Activated CD8-positive, alpha-beta T cell treated with anti-CD3 and anti-CD28 coated beads for 36 hours (primary cell): Measurements from ENCODE around the gene SH3PXD2B. TPM values are rescaled to one million over a fixed set of nuclear protein-coding genes. Genes with fewer than 3 reads are reported as not detected.

Experiments
- ATAC-seq: fragments of 200-7000 bp; cut with Tn5 transposase; one replicate; pipeline ENCODE4 v1.10.0; 2021; ENCODE audit warnings: mild to moderate bottlenecking, moderate library complexity
- CTCF ChIA-PET: fragments of 350-600 bp; sonication (Branson Sonifier 250); formaldehyde crosslinking; loops from one replicate; lab custom pipeline; 2021; ENCODE audit warnings: antibody characterized with exemption; lab: Charles Lee
- POLR2A ChIA-PET: fragments of 350-600 bp; sonication (Branson Sonifier 250); formaldehyde crosslinking; loops from one replicate; lab custom pipeline; 2021; ENCODE audit warnings: antibody characterized with exemption; lab: Charles Lee
- DNase-seq: peaks from one replicate; pipeline ENCODE4 v3.0.0-alpha.2; 2020
- H3K27ac Mint-ChIP-seq: one replicate; pipeline ENCODE4 v1.8.0; 2021; ENCODE audit warnings: mild to moderate bottlenecking, mixed read lengths
- H3K27me3 Mint-ChIP-seq: one replicate; pipeline ENCODE4 v1.8.0; 2021; ENCODE audit warnings: mixed read lengths
- H3K36me3 Mint-ChIP-seq: one replicate; pipeline ENCODE4 v1.8.0; 2021; ENCODE audit warnings: low read depth, mixed read lengths
- H3K4me1 Mint-ChIP-seq: one replicate; pipeline ENCODE4 v1.8.0; 2021; ENCODE audit warnings: low read depth, mixed read lengths
- H3K4me3 Mint-ChIP-seq: one replicate; pipeline ENCODE4 v1.8.0; 2021; ENCODE audit warnings: mild to moderate bottlenecking, moderate library complexity, mixed read lengths
- H3K9me3 Mint-ChIP-seq: one replicate; pipeline ENCODE4 v1.8.0; 2021; ENCODE audit warnings: mixed read lengths
- intact Hi-C: fragments of 100-400 bp; cut with micrococcal nuclease; formaldehyde crosslinking; loops from one replicate; pipeline ENCODE4 v1.10.0; 2022
- total RNA-seq, 2 experiments: library from RNA; stranded (reverse); gene quantifications; one replicate each; pipeline ENCODE4 v1.2.3, GENCODE V29; 2021
- TF ChIP-seq, protein P1 (sequence below): fragments of 200-600 bp; IDR thresholded peaks from one replicate; pipeline ENCODE4 v1.8.0; 2022; ENCODE audit warnings: antibody characterized with exemption, mild to moderate bottlenecking

Gene SH3PXD2B
- total RNA-seq, 2 experiments from 2014 or later: 0.38 to 0.47 TPM

- no peak for ATAC-seq
These were observed 28.9 kb downstream of the SH3PXD2B start for GRCh38 chr5:172425402-172425801.

GRCh38 chr5:172424808-172425207 lies 29.5 kb downstream of the SH3PXD2B start:
- H3K4me1 Mint-ChIP-seq: no peaks in the 10 kb centered on the region
- no peaks in the 10 kb centered on the region for H3K9me3 Mint-ChIP-seq
- H3K4me3 Mint-ChIP-seq: no peak overlapping the region
- TF ChIP-seq, protein P1, sequence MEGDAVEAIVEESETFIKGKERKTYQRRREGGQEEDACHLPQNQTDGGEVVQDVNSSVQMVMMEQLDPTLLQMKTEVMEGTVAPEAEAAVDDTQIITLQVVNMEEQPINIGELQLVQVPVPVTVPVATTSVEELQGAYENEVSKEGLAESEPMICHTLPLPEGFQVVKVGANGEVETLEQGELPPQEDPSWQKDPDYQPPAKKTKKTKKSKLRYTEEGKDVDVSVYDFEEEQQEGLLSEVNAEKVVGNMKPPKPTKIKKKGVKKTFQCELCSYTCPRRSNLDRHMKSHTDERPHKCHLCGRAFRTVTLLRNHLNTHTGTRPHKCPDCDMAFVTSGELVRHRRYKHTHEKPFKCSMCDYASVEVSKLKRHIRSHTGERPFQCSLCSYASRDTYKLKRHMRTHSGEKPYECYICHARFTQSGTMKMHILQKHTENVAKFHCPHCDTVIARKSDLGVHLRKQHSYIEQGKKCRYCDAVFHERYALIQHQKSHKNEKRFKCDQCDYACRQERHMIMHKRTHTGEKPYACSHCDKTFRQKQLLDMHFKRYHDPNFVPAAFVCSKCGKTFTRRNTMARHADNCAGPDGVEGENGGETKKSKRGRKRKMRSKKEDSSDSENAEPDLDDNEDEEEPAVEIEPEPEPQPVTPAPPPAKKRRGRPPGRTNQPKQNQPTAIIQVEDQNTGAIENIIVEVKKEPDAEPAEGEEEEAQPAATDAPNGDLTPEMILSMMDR: no peak
- ATAC-seq (no peak), DNase-seq (no peak)
- no peak overlapping the region for H3K27ac Mint-ChIP-seq
- intact Hi-C loops: no loop called here
- no peaks in the 10 kb centered on the region for H3K36me3 Mint-ChIP-seq
- ChIA-PET CTCF (interaction anchor here (0.9 to 1.1 kb wide), 2 partner anchors 19 to 91 kb away, joined by 3 read pairs; no protein-coding TSS in a partner anchor), POLR2A (interaction anchor here (0.7 kb wide), 1 partner anchor 8 kb away, joined by 3 read pairs; no protein-coding TSS in a partner anchor)
- H3K27me3 Mint-ChIP-seq: peaks cover 5% of the 10 kb centered on the region

More at GRCh38 chr5:172425402-172425801, 28.9 kb downstream of the SH3PXD2B start:
- ChIA-PET CTCF (no interaction called here), POLR2A (no interaction called here)
- H3K27ac Mint-ChIP-seq: no peak overlapping the region
- no peak for DNase-seq
- no peaks in the 10 kb centered on the region for H3K36me3 Mint-ChIP-seq
- H3K9me3 Mint-ChIP-seq: no peaks in the 10 kb centered on the region
- TF ChIP-seq, protein P1: no peak
- intact Hi-C loops: no loop called here
- peaks cover 5% of the 10 kb centered on the region for H3K27me3 Mint-ChIP-seq
- no peak overlapping the region for H3K4me3 Mint-ChIP-seq
- no peaks in the 10 kb centered on the region for H3K4me1 Mint-ChIP-seq

- DNase-seq: no peak
- no peaks in the 10 kb centered on the region for H3K4me1 Mint-ChIP-seq
- H3K27ac Mint-ChIP-seq: no peak overlapping the region
- H3K36me3 Mint-ChIP-seq: no peaks in the 10 kb centered on the region
- ChIA-PET POLR2A (interaction anchor here (0.7 to 0.9 kb wide), 2 partner anchors 8 to 38 kb away, joined by 3 read pairs; no protein-coding TSS in a partner anchor), CTCF (interaction anchor here (0.9 to 1.1 kb wide), 3 partner anchors 18 to 90 kb away, joined by 3 read pairs; no protein-coding TSS in a partner anchor)
- intact Hi-C loops: no loop called here
- H3K27me3 Mint-ChIP-seq: peaks cover 5% of the 10 kb centered on the region
- TF ChIP-seq, protein P1: no peak
- no peaks in the 10 kb centered on the region for H3K9me3 Mint-ChIP-seq
- ATAC-seq: no peak
- no peak overlapping the region for H3K4me3 Mint-ChIP-seq
These were observed 30.2 kb downstream of the SH3PXD2B start for GRCh38 chr5:172424111-172424490.

DNA sequence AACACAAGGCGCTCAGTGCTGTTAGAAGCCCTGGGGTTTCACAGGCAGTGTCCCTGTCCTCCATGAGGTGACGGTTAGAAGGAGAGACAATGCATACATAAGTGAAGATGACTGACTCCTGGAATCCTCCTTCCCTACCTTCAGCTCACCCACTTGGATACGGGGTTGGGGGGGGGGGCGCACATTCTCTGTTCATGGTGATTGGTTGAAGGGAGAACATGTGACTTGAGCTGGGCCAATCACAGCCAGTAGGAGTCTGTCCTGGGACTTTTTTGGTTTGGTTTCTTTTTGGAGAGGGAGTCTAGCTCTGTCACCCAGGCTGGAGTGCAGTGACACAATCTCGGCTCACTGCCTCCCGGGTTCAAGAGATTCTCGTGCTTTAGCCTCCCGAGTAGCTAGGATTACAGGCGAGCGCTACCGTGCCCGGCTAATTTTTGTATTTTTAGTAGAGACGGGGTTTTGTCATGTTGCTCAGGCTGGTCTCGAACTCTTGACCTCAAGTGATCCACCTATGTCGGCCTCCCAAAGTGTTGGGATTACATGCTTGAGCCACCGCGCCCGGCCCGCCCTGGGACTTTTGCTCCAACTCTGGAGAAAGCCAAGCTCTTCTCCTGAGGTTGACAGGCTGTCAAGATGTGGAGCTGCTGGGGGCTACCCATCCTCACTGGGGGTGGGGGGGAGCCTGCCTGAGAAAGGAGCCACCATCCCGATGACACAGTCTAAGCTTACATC lies 30.8 kb downstream of the SH3PXD2B start:
- intact Hi-C loops: no loop called here
- Mint-ChIP-seq H3K4me3 (no peak overlapping the region), H3K4me1 (no peaks in the 10 kb centered on the region), H3K36me3 (no peaks in the 10 kb centered on the region), H3K27me3 (peaks cover 5% of the 10 kb centered on the region), H3K27ac (no peak overlapping the region), H3K9me3 (no peaks in the 10 kb centered on the region)
- no peak for DNase-seq
- ChIA-PET CTCF (interaction anchor here (1.1 kb wide), 2 partner anchors 20 to 89 kb away, joined by 3 read pairs; no protein-coding TSS in a partner anchor), POLR2A (interaction anchor here (0.9 kb wide), 1 partner anchor 38 kb away, joined by 3 read pairs; no protein-coding TSS in a partner anchor)
- no peak for ATAC-seq
- TF ChIP-seq, protein P1: no peak

GRCh38 chr5:172422255-172422654 lies 32.1 kb downstream of the SH3PXD2B start:
- no peak overlapping the region for H3K4me3 Mint-ChIP-seq
- H3K27ac Mint-ChIP-seq: no peak overlapping the region
- DNase-seq (no peak), ATAC-seq (no peak)
- TF ChIP-seq, protein P1: no peak
- peaks cover 5% of the 10 kb centered on the region for H3K27me3 Mint-ChIP-seq
- ChIA-PET POLR2A (no interaction called here), CTCF (interaction anchor here (2.0 kb wide), 1 partner anchor 28 kb away, joined by 5 read pairs; no protein-coding TSS in a partner anchor)
- H3K4me1 Mint-ChIP-seq: no peaks in the 10 kb centered on the region
- H3K36me3 Mint-ChIP-seq: no peaks in the 10 kb centered on the region
- no peaks in the 10 kb centered on the region for H3K9me3 Mint-ChIP-seq
- intact Hi-C loops: no loop called here
